Brain pericyte (primary cell): ENCODE data around the gene GLO1.

Experiments
- DNase-seq: peaks from one replicate; pipeline ENCODE4 v3.0.0-alpha.2; 2012; ENCODE audit warnings: low read depth, low spot score

The GLO1 gene

DNA sequence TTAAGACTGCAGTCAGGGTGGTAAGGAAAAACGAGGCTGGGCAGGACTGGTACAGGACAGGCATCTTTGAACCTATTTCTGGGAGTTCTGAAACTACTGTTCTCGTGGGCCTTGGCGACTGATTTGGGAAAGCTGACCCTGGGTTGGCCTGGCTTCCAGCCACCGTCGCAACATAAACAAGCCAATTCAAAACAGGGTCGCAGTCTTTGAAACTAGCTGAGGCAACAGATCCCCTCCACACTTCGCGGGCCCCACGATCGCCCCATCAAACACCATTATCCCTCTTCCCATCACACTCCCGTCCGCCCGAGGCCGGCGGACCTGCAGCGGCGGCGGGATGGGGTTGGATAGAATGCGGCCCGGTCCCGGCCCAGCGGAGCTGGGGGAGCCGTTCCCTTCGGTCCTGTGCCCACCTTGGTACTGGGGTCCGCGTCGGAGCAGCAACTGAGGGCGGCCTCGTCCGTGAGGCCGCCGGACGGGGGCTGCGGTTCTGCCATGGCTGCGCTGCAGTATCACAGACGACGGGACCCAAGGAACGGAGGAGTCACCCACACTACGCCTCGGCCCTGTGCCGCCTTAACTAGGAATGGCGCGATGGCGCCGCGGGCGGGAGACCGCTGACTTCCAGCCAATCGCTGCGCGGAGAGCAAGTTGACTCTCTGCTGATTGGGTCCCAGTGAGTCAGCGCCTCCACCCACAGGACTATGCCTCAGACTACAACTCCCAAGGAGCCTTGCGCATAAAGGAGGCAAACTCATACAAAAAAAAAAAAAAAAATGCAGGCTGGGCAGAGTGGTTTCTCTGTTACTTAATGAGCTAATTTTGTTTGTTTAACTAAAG is at the start of gene GLO1:
GLO1 (minus strand) TSS at position 588 of the 840 bp plus-strand sequence; CDS start at position 497, 91 bp downstream.
- peak; percentile 91 for DNase-seq

DNA sequence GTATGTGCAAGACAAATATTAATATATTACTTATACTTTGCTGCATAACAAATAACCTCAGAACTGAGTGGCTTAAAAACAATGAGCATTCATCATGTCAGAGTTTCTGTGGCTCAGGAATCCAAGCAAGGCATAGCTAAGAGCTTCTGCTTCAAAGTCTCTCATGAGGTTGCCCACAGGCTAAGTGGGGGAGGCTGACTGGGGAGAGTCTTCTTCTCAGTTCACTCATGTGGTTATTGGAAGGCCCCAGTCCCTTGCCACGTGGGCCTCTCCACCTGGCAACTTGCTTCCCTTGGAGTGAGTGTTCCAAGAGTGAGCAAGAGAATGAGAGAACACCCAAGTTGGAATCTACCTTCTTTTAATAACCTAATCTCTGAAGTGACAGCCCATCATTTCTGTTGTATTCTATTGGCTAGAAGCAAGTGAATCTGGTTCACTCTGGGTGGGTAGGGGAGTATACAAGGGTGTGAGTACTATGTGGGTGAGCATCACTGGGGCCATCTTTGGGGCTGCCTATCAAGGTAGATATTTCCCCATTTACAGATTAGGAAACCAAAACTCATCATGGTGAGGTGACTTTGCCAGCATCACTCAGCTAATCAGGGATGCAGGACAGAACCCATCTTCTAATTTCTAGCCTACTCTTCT is 48.1 kb upstream of the GLO1 start:
- no peak for DNase-seq

- DNase-seq = no peak
Observed at GRCh38 chr6:38749473-38749872, 46.5 kb upstream of the GLO1 start.

- no peak for DNase-seq
Observed at GRCh38 chr6:38739532-38739931, 36.6 kb upstream of the GLO1 start.

GRCh38 chr6:38738261-38738660 is 35.3 kb upstream of the GLO1 start:
- DNase-seq = no peak

GRCh38 chr6:38736951-38737350 is 34.0 kb upstream of the GLO1 start:
- DNase-seq = no peak

DNA sequence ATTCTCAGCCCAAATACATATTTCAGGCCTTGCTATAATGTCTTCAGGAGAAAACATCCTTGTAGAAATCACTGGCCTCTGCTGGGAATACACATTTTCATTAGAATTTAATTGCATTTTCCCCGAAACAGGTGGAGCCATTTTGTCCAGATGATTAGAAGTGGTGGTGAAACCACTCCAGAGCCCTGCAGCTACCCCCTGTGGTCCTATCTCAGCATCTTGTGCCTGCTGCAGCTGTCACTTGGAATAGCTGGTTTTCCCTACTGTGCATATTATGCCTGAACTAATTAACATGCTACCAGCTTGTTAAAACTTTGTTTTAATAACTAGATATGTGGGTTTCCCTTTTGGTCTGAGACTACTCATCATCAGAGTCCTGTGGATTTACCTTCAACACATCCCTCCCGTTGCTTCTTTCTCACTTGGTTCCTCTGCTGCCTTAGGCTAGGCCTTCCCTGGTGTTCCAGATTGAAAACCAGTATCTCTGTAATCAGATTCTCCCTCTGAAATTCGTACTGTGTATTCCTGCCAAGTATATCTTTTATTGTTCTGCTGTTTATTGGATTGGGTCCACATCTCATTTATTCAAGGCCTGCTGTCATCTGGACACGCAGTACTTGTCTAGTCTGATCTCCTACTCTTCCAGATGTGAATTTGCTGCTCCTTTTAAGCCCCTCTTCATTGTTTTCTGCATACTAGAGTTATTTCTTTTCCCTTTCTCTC is 27.4 kb upstream of the GLO1 start:
- no peak for DNase-seq

DNA sequence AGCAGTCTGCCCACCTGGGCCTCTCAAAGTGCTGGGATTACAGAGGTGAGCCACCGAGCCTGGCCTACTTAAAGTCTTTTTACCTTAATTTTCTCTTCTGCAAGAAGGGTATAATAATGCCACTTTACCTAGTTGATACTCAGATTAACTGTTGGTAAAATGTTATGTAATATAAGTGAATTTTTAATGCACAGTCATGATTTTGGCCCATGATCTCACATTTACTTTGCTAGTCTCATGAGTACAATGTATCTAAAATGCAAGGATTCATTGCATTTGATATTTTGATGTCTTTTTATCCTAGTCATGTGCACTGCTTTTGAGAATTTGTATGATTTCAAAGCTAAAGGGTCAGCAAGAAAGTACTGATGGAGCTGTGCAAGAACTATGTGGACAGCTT is 25.3 kb upstream of the GLO1 start:
- no peak for DNase-seq

DNA sequence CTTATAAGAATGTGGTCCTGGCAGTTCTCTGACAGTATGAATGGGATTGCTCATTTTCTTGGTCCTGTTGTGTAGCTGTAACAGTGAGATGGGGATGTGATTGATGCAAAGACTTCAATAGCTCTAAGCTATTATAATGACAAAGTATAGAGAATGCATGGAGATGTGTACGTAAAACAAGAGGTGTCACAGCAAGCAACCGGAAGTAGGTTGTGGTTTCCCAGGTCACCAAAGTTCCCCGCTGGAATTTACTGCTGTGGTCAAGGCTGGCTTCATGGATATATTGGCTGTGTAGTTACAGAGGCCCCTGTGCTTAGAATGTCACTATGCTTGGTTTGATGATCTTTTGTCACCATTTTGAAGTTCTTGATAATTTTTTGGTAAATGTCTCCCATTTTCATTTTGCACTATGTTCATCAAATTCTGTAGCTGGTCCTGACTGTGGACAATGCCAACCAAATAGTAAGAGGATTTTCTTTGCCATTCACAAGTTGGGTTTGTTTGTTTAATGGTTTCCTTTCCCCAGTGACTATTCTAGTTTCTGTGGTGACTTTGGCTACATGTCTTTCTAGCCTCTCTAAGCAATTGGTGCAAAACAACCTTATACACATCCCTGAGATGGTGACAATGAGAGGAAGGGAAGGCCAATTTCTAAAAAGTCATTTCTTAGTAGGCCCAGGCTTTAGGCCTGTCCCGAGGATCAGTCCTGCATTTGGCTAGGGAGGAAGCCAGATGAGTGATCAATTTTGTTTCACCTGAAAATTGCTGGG is 22.7 kb upstream of the GLO1 start:
- DNase-seq = no peak

GRCh38 chr6:38724343-38724742 is 21.4 kb upstream of the GLO1 start:
- no peak for DNase-seq

- DNase-seq = no peak
Observed at GRCh38 chr6:38723783-38724182, 20.8 kb upstream of the GLO1 start.

DNA sequence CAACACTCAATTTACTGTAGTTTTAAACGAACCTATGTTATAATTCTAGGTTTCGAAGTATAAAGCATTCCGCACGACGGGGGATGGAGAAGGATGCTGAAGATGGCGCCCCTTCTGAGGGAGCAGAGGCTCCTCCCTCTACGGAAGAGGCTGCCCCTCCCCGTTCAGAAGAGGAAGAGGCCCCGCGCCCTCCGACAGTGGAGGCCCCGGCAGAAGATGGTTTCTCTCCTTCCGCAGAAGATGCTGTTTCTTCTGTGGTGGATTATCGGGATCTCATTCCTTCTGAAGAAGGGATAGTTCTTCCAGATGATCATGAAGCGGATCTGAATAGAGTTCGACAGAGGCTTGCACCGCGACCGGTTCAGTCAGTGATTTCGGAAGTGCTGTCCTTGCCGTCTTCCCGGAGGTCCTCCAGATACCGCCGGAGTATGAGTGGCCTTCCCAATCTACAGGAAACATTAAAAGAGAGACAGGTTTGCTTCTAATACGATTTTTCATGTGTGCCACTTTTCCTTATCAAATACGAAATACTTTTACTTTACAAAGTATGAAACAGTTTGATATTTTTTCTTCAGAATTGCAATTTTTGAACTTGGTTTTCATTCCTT is 19.9 kb upstream of the GLO1 start:
- DNase-seq = no peak

DNA sequence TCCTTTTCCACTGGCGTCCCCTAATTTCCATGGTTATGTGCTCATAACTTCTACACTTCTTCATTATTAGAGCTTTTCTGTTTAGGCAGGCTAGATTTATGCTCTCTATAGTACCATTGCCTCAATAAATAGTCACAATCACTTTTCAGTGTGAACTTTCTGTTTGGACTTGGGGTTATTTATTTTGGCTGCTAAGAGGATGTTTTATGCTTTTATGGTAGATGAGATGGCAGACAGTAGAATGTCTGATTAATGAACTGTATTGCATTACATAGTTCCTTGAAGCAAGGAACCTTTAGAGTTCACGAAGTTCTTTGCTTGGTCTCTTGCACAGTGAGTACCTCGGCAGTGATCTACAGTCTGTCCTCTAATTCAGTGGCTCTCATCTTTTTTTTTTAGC is 19.1 kb upstream of the GLO1 start:
- no peak for DNase-seq

DNA sequence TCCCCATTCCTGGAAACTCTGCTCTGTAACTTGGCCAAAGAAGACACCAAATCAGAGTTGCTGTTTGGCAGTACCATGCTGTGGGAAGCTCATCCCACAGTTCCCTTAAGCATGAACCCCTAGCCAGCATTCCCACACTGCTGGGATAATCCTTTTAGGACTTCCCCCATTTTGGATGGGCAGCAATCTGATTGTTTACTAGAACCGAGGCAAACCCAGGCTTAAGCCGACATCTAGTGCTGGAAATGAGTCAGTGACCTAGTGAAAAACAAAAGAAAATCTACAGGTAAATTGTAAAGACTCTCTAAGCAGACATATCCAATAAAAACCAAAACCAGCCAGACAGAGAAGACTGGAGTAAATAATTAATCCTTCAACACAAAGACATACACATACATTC is 17.4 kb upstream of the GLO1 start:
- no peak for DNase-seq

DNA sequence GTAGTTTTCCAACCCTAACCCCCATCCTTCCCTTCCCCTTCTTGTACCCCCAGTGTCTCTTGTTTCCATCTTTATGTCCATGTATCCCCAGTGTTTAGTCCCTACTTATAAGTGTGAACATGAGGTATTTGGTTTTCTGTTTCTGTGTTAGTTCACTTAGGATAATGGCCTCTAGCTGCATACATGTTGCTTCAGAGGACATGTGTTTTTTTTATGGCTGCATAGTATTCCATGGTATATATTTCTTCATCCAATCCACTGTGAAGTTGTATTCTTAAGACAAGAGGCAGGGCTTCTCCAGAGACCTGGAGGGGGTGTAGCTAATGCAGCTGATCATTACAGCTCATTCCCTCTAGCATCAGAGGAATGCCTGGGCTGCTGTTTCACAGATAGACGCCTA is 16.4 kb upstream of the GLO1 start:
- no peak for DNase-seq

DNA sequence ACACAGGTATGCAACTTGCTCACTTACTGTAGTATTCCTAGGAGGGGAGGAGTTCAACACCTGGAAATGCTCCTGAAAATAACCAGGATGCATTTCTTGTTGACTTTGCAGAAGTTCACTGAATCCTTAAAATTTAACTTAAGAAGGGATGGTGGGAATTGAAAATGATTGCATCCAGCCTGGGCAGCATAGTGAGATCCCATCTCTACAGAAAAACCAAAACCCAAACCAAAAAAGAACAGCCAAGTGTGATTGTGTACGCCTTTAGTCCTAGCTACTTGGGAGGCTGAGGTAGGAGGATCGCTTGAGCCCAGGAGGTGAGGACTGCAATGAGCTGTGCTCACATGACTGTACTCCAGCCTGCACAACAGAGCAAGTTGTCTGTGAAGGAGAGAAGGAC is 13.9 kb upstream of the GLO1 start:
- no peak for DNase-seq

- DNase-seq = no peak
Observed at GRCh38 chr6:38715016-38715689, 12.2 kb upstream of the GLO1 start, which contains the start of gene DNAH8. Gene DNAH8 (plus strand): TSS chr6:38715311. CDS start chr6:38722810, 7,499 bp downstream.

DNA sequence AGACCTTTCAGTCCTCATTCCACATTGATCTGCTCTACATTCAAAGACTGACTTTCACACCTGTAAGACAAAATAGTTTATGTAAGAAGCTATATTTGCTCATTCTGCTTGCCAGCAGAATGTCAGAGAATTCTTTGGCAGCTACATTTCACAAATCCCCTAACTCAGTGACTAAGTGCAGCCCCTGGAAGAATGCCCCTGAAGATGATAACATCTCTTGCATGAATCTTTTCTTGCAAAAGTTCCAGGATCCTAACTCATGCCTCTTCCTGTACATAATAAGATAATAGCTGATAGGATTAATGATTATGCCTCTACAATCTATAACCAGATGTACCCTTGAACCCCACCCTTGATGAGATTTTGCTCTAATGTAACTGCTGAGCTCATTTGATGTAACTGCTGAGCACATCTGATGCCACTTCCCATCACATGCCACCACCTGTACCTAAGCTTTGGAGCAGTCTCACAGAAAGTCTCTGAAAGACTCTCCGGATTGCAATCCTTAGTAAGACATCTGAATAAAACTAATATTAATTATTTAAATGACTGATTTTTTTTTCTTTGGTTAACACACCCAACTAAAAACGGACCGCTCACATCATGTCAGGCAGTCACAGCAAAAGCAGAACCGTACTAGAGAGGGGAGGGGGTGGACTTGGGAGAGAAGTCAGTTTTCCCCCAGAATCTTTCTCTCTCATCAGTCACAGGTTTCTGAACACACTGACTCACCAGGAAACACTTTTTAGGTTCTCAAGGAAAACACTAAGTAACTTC is 11.5 kb upstream of the GLO1 start:
- no peak for DNase-seq

GRCh38 chr6:38713812-38714211 is 10.9 kb upstream of the GLO1 start:
- no peak for DNase-seq

- DNase-seq = no peak
Observed at GRCh38 chr6:38708496-38708895, 5.6 kb upstream of the GLO1 start.
